Spleen (tissue), 11 donors: ENCODE results near the gene MAP3K5. TPM values are rescaled to one million over a fixed set of nuclear protein-coding genes. Genes with fewer than 3 reads are reported as not detected.

ENCODE experiments used
- DNase-seq: peaks from one replicate; pipeline ENCODE4 v3.0.0-alpha.2; 2020
- H3K27ac ChIP-seq, 8 donors: fragments of 200-600 bp; sonication (generic) in 7 of 8; 1 replicate in 4 of 8; 2 replicates in 4 of 8; pipeline versions ENCODE4 v1.5.0 to v1.8.0; 2016 to 2021; ENCODE audit warnings: inconsistent platforms in 4 of 8, mild to moderate bottlenecking in 4 of 8, moderate library complexity in 1 of 8
- H3K27me3 ChIP-seq, 7 donors: fragments of 200-600 bp; sonication (generic) in 6 of 7; replicated peaks in 1 of 7; 1 replicate in 4 of 7; 2 replicates in 3 of 7; pipeline versions ENCODE4 v1.5.0 to v1.8.0; 2016 to 2021; ENCODE audit warnings: inconsistent platforms in 3 of 7, mild to moderate bottlenecking in 1 of 7
- H3K36me3 ChIP-seq, 6 donors: fragments of 200-600 bp; sonication (generic) in 5 of 6; 1 replicate in 4 of 6; 2 replicates in 2 of 6; pipeline versions ENCODE4 v1.5.0 to v1.8.0; 2016 to 2021; ENCODE audit warnings: inconsistent platforms in 2 of 6
- H3K4me1 ChIP-seq, 6 donors: fragments of 200-600 bp; sonication (generic) in 5 of 6; 1 replicate in 3 of 6; 2 replicates in 3 of 6; pipeline versions ENCODE4 v1.5.0 to v1.8.0; 2016 to 2021; ENCODE audit warnings: inconsistent platforms in 3 of 6
- H3K4me3 ChIP-seq, 8 donors: fragments of 200-600 bp; sonication (generic) in 7 of 8; 1 replicate in 4 of 8; 2 replicates in 4 of 8; pipeline versions ENCODE4 v1.5.0 to v1.8.0; 2016 to 2021; ENCODE audit warnings: inconsistent platforms in 4 of 8, mild to moderate bottlenecking in 4 of 8, moderate library complexity in 2 of 8
- H3K9me3 ChIP-seq, 8 donors: fragments of 200-600 bp; sonication (generic) in 7 of 8; 1 replicate in 4 of 8; 2 replicates in 4 of 8; pipeline versions ENCODE4 v1.5.0 to v1.8.0; 2016 to 2021; ENCODE audit warnings: inconsistent platforms in 4 of 8
- CTCF ChIP-seq, 11 experiments: fragments of 200-600 bp in 7 of 11; fragments of 450-650 bp in 4 of 11; sonication (generic) in 4 of 11; IDR thresholded peaks in 8 of 11; conservative IDR thresholded peaks in 3 of 11; 1 replicate in 7 of 11; 2 replicates in 4 of 11; pipeline versions ENCODE4 v1.4.0 to v1.8.0; 2016 to 2021; ENCODE audit warnings: antibody characterized with exemption in 11 of 11, inconsistent platforms in 4 of 11, mild to moderate bottlenecking in 1 of 11
- POLR2A ChIP-seq, 3 donors: fragments of 450-650 bp; IDR thresholded peaks; one replicate each; pipeline ENCODE4 v1.5.1; 2017; ENCODE audit warnings: antibody characterized with exemption in 3 of 3, mild to moderate bottlenecking in 1 of 3
- POLR2AphosphoS5 ChIP-seq, 3 donors: sonication (generic); formaldehyde crosslinking; IDR thresholded peaks; one replicate each; pipeline ENCODE4 v1.5.1; 2017; ENCODE audit warnings: antibody characterized with exemption in 3 of 3
- WGBS, 5 donors: extraction: QIAGEN DNeasy Blood & Tissue Kit in 3 of 5; methylation state at CpG; one replicate each; pipeline versions ENCODE4 v1.1.5 to v1.1.7; 2013 to 2018; 5-methylcytosine and 5-hydroxymethylcytosine counted together
- intact Hi-C: fragments of 100-400 bp; cut with DNase I; formaldehyde crosslinking; loops from one replicate; pipeline ENCODE4 v1.15.0; 2023; ENCODE audit warnings: low total_unique reads
- polyA plus RNA-seq, 3 donors: library from polyadenylated mRNA; stranded (reverse); fragments of 200-250 nt; gene quantifications; one replicate each; pipeline ENCODE4 v1.2.1, GENCODE V29; 2013
- total RNA-seq, 7 donors: library from RNA; depleted of rRNA in 3 of 7; stranded (reverse); fragments of >200 nt in 3 of 7; fragmentation: NEBNext Ultra II Directional in 4 of 7; extraction: Animal tissue kit (Norgen Biotek cat#: 25700) in 4 of 7; gene quantifications; one replicate each; pipeline versions ENCODE4 v1.1.0 to v1.2.1, GENCODE V29; 2016 to 2021
- donor health status: healthy with polysubstance abuse.
- donor health status: DM: no; HTN: no; CAD: no; lungs with moderate emphysema.
- donor health status: DM: no; HTN: no; CAD: no.
- donor health status: Bipolar disorder and iron deficiency.
- donor health status: healthy.
- donor health status: DM: no; HTN: no; CAD: no.
- donor health status: DM: yes; HTN: yes; CAD: no.

Gene MAP3K5
- total and polyA plus RNA-seq, 10 donors = 7.2 to 55.0 (median 33.2) TPM

GRCh38 chr6:136709429-136709828 lies 82.8 kb downstream of the MAP3K5 start:
- H3K36me3 ChIP-seq = peaks cover 0 to 18% (median 2%) of the 10 kb centered on the region in 6 donors
- no peak for DNase-seq
- H3K27me3 ChIP-seq = no peaks in the 10 kb centered on the region
- H3K4me3 ChIP-seq = no peak overlapping the region
- H3K9me3 ChIP-seq = no peaks in the 10 kb centered on the region
- H3K27ac ChIP-seq = no peak overlapping the region
- no peak for TF ChIP-seq POLR2A (IDR thresholded peaks at IDR 0.05)
- peaks cover 0 to 49% (median 3%) of the 10 kb centered on the region in 6 donors for H3K4me1 ChIP-seq
- intact Hi-C loops = no loop called here

- Histone ChIP-seq H3K4me3 (no peak overlapping the region), H3K9me3 (no peaks in the 10 kb centered on the region), H3K4me1 (peaks cover 0 to 63% (median 20%) of the 10 kb centered on the region in 6 donors), H3K27me3 (no peaks in the 10 kb centered on the region), H3K36me3 (peaks cover 0 to 23% (median 2%) of the 10 kb centered on the region in 6 donors), H3K27ac (no peak overlapping the region)
- no peak for DNase-seq
- WGBS, 5 donors = 91 to 97% (median 92%) methylated on average over 5 of the region's 5 CpGs
- TF ChIP-seq CTCF (IDR thresholded peaks at IDR 0.05 in 8 of 11, conservative IDR thresholded peaks at IDR 0.05 in 3 of 11) = no peak
- no peak for TF ChIP-seq POLR2AphosphoS5 (IDR thresholded peaks at IDR 0.05)
- no peak for TF ChIP-seq POLR2A (IDR thresholded peaks at IDR 0.05)
- intact Hi-C loops = no loop called here
Measured at GRCh38 chr6:136706430-136706829, 85.8 kb downstream of the MAP3K5 start.

- no peak overlapping the region for H3K4me3 ChIP-seq
- H3K27me3 ChIP-seq = no peaks in the 10 kb centered on the region
- peaks cover 0 to 27% (median 2%) of the 10 kb centered on the region in 6 donors for H3K36me3 ChIP-seq
- no peak overlapping the region for H3K27ac ChIP-seq
- WGBS, 5 donors = 76 to 82% (median 78%) methylated on average over 7 of the region's 7 CpGs
- H3K4me1 ChIP-seq = peaks cover 0 to 64% (median 22%) of the 10 kb centered on the region in 6 donors
- no peaks in the 10 kb centered on the region for H3K9me3 ChIP-seq
- TF ChIP-seq POLR2AphosphoS5 (IDR thresholded peaks at IDR 0.05) = no peak
- DNase-seq = no peak
- intact Hi-C loops = no loop called here
Measured at GRCh38 chr6:136703331-136703865, 88.9 kb downstream of the MAP3K5 start.

- intact Hi-C loops = no loop called here
- no peak for DNase-seq
- H3K9me3 ChIP-seq = no peaks in the 10 kb centered on the region
- no peak overlapping the region for H3K4me3 ChIP-seq
- peaks cover 0 to 67% (median 27%) of the 10 kb centered on the region in 6 donors for H3K4me1 ChIP-seq
- H3K27me3 ChIP-seq = no peaks in the 10 kb centered on the region
- peaks cover 0 to 43% (median 8%) of the 10 kb centered on the region in 6 donors for H3K36me3 ChIP-seq
- WGBS, 5 donors = 77 to 90% (median 88%) methylated on average over 3 of the region's 3 CpGs
- no peak overlapping the region for H3K27ac ChIP-seq
- TF ChIP-seq POLR2AphosphoS5 (IDR thresholded peaks at IDR 0.05) (no peak), CTCF (IDR thresholded peaks at IDR 0.05 in 8 of 11, conservative IDR thresholded peaks at IDR 0.05 in 3 of 11) (no peak), POLR2A (IDR thresholded peaks at IDR 0.05) (no peak)
Measured at GRCh38 chr6:136701045-136701444, 91.2 kb downstream of the MAP3K5 start.

GRCh38 chr6:136699358-136699757 lies 92.9 kb downstream of the MAP3K5 start:
- DNase-seq = no peak
- Histone ChIP-seq H3K4me1 (peaks cover 0 to 68% (median 31%) of the 10 kb centered on the region in 6 donors), H3K36me3 (peaks cover 0 to 48% (median 7%) of the 10 kb centered on the region in 6 donors), H3K27ac (no peak overlapping the region), H3K27me3 (no peaks in the 10 kb centered on the region), H3K9me3 (no peaks in the 10 kb centered on the region), H3K4me3 (no peak overlapping the region)
- intact Hi-C loops = no loop called here
- WGBS, 5 donors = 75 to 85% (median 84%) methylated on average over 5 of the region's 5 CpGs
- TF ChIP-seq POLR2AphosphoS5 (IDR thresholded peaks at IDR 0.05) = no peak
- no peak for TF ChIP-seq CTCF (IDR thresholded peaks at IDR 0.05 in 8 of 11, conservative IDR thresholded peaks at IDR 0.05 in 3 of 11)
- no peak for TF ChIP-seq POLR2A (IDR thresholded peaks at IDR 0.05)
